ENCODE results near the gene ALOX5. TPM values are rescaled to one million over a fixed set of nuclear protein-coding genes. Genes with fewer than 3 reads are reported as not detected.
A peak's percentile ranks its signal among the peaks of the same experiment; 100 is the strongest.

Gene ALOX5
- total and polyA plus RNA-seq, 10 of the 15 experiments (the other 5 are each of a cell fraction or from before 2014, with no cell fraction given) = 0.43 to 102 (median 34.2) TPM

- TF ChIP-seq MEF2A (IDR thresholded peaks at IDR 0.05; ENCODE audit: insufficient read depth, low read depth, low read length) (no peak), NR2C1 (IDR thresholded peaks at IDR 0.05) (no peak), BCL11A (IDR thresholded peaks at IDR 0.05; ENCODE audit: low read depth, low read length) (no peak), BMI1 (IDR thresholded peaks at IDR 0.05; ENCODE audit: borderline replicate concordance) (no peak), SP1 (IDR thresholded peaks at IDR 0.05; ENCODE audit: low read depth, low read length) (peak; percentile 34), SREBF2 (IDR thresholded peaks at IDR 0.05; ENCODE audit: low read length) (no peak), DPF2 (IDR thresholded peaks at IDR 0.05) (no peak), EP300 (IDR thresholded peaks at IDR 0.05; ENCODE audit: borderline replicate concordance in 1 of 2, control insufficient read depth in 1 of 2, low read depth in 2 of 2, low read length in 2 of 2) (peak; percentile 58 to 66; a peak in 2 of 4 replicates), RFX5 (IDR thresholded peaks at IDR 0.05; ENCODE audit: low read depth, low read length) (no peak), CHD2 (IDR thresholded peaks at IDR 0.05; ENCODE audit: borderline replicate concordance, low read depth, low read length) (no peak), ASH2L (IDR thresholded peaks at IDR 0.05; ENCODE audit: borderline replicate concordance, low read depth) (no peak), ZBTB11 (CRISPR knock-in tag; IDR thresholded peaks at IDR 0.05) (no peak), SUZ12 (IDR thresholded peaks at IDR 0.05; ENCODE audit: unreplicated experiment) (no peak), SPI1 (IDR thresholded peaks at IDR 0.05; ENCODE audit: borderline replicate concordance, insufficient read depth, low read depth, low read length) (peak; percentile 52), CHD4 (IDR thresholded peaks at IDR 0.05) (no peak), KDM1A (IDR thresholded peaks at IDR 0.05; ENCODE audit: borderline replicate concordance) (no peak), CBX3 (IDR thresholded peaks at IDR 0.05; ENCODE audit: borderline replicate concordance, low read depth) (no peak), SIN3A (IDR thresholded peaks at IDR 0.05; ENCODE audit: low read depth, low read length) (no peak), PBX3 (IDR thresholded peaks at IDR 0.05; ENCODE audit: insufficient replicate concordance, low read depth, low read length) (no peak), REST (IDR thresholded peaks at IDR 0.05; ENCODE audit: low read depth, low read length) (no peak), RUNX3 (IDR thresholded peaks at IDR 0.05; ENCODE audit: low read length) (peak; percentile 22; the same call in 1 of the 2 replicates), BHLHE40 (IDR thresholded peaks at IDR 0.05; ENCODE audit: borderline replicate concordance in 1 of 2, low read depth in 2 of 2, low read length in 1 of 2) (no peak), FOXM1 (IDR thresholded peaks at IDR 0.05; ENCODE audit: low read depth, low read length) (0 out of 2 replicates have a peak, but pooled peaks have one; percentile 14), SMAD1 (IDR thresholded peaks at IDR 0.05; ENCODE audit: low read depth, partially characterized antibody) (no peak)
Measured at GRCh38 chr10:45460235-45460878, 86.3 kb downstream of the ALOX5 start (continued).
